ENCODE data around the gene TOMM20. TPM values are rescaled to one million over a fixed set of nuclear protein-coding genes. Genes with fewer than 3 reads are reported as not detected.

The TOMM20 gene
- total RNA-seq, 1 experiment from 2014 or later: 151 TPM

DNA sequence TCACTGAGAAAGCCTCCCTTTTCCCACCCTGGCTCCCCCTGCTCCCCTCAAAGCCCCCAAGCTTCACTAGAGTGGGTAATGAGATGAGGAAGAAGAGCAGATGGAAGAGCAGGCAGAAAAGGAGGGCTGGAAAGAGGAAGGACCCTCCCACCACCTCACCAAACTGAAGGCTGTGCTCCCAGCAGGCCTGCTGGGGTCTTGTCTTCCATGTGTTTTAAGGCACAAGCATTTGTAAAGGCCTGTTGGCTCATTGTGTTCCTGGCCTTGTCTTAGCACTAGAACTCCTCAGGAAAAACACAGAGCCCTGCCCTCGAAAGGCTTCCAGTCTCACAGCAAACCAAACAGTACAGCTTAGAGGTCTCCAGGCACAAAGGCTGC, 51.5 kb downstream of the TOMM20 start:
- peaks cover 43% of the 10 kb centered on the region for H3K36me3 Mint-ChIP-seq (ENCODE audit: insufficient read depth, unreplicated experiment)
- CTCF ChIA-PET: no interaction called here
- no peaks in the 10 kb centered on the region for H3K9me3 Mint-ChIP-seq (ENCODE audit: low read depth, unreplicated experiment)
- DNase-seq: no peak
- H3K4me3 Mint-ChIP-seq (ENCODE audit: low read depth, unreplicated experiment): no peak overlapping the region
- TF ChIP-seq, protein P1, sequence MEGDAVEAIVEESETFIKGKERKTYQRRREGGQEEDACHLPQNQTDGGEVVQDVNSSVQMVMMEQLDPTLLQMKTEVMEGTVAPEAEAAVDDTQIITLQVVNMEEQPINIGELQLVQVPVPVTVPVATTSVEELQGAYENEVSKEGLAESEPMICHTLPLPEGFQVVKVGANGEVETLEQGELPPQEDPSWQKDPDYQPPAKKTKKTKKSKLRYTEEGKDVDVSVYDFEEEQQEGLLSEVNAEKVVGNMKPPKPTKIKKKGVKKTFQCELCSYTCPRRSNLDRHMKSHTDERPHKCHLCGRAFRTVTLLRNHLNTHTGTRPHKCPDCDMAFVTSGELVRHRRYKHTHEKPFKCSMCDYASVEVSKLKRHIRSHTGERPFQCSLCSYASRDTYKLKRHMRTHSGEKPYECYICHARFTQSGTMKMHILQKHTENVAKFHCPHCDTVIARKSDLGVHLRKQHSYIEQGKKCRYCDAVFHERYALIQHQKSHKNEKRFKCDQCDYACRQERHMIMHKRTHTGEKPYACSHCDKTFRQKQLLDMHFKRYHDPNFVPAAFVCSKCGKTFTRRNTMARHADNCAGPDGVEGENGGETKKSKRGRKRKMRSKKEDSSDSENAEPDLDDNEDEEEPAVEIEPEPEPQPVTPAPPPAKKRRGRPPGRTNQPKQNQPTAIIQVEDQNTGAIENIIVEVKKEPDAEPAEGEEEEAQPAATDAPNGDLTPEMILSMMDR (IDR thresholded peaks at IDR 0.05; ENCODE audit: unreplicated experiment): no peak
- peaks cover 27% of the 10 kb centered on the region for H3K4me1 Mint-ChIP-seq (ENCODE audit: low read depth, unreplicated experiment)
- intact Hi-C loops (cut with micrococcal nuclease; ENCODE audit: unreplicated experiment): loop anchor here (5.0 kb wide), 1 partner anchor 210 kb away; no protein-coding TSS in a partner anchor
- H3K27ac Mint-ChIP-seq (ENCODE audit: unreplicated experiment): no peak overlapping the region
- no TSS peak for BruUV-seq (replicated peaks)
- H3K27me3 Mint-ChIP-seq (ENCODE audit: unreplicated experiment): no peaks in the 10 kb centered on the region

DNA sequence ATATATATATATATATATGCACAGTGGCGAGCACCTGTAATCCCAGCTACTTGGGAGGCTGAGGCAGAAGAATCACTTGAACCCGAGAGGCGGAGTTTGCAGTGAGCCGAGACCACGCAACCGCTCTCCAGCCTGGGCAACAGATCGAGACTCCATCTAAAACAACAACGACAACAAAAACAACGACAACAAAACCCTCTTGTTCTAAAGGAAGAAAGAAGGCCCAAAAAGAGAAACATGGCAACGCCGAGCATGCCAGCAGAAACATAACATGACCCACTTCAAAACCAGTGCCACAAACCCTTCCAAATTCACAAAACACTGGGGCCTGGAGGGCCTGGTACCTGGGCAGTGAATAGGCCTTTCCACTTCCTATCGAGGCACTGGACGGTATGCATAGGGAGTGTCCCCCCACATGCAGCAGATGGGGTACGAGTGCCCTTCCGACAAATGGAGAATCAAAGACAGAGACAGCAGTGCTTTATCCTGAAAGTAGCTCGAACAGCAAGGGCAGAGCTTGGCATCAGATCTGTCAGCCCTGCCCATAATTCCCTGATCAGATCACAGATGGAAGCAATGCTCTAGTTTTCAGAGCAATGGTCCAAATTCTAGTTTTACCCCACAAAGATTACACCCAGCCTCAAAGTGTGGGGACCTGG, 52.0 kb downstream of the TOMM20 start:
- Mint-ChIP-seq H3K27me3 (ENCODE audit: unreplicated experiment) (no peaks in the 10 kb centered on the region), H3K36me3 (ENCODE audit: insufficient read depth, unreplicated experiment) (peaks cover 46% of the 10 kb centered on the region), H3K4me1 (ENCODE audit: low read depth, unreplicated experiment) (peaks cover 32% of the 10 kb centered on the region), H3K9me3 (ENCODE audit: low read depth, unreplicated experiment) (no peaks in the 10 kb centered on the region), H3K27ac (ENCODE audit: unreplicated experiment) (peak overlapping the region; percentile 43), H3K4me3 (ENCODE audit: low read depth, unreplicated experiment) (no peak overlapping the region)
- CTCF ChIA-PET: no interaction called here
- DNase-seq: no peak
- intact Hi-C loops (cut with micrococcal nuclease; ENCODE audit: unreplicated experiment): loop anchor here (5.0 kb wide), 1 partner anchor 209 kb away; no protein-coding TSS in a partner anchor
- BruUV-seq (replicated peaks): no TSS peak
- TF ChIP-seq, protein P1 (IDR thresholded peaks at IDR 0.05; ENCODE audit: unreplicated experiment): no peak

DNA sequence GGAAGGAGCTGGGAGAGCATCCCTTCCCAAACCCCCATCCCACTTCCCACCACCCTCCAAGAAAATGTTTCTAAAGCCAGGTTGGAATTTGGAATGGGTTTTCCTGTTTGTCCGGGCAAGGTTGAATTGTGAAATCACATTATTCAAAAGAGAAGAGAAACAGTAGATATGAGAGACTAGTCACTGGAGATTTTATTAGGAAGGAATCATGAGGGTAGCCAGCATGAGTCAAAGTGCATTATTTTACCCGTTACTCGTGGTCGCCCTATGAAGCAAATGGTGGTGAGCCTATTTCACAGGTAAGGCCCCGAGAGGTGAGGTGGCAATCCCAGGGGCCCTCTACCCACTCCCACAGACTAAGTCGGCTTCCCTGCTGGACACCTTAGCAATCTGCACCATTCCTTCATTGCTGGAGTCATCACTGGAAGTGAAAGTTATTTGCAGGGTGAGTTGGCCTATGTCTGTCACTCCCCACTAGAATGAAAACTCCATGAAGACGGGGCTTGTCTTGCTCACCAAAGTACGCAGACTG, 52.8 kb downstream of the TOMM20 start:
- TF ChIP-seq, protein P1 (IDR thresholded peaks at IDR 0.05; ENCODE audit: unreplicated experiment): no peak
- peak overlapping the region; percentile 50 for H3K4me3 Mint-ChIP-seq (ENCODE audit: low read depth, unreplicated experiment)
- no peaks in the 10 kb centered on the region for H3K9me3 Mint-ChIP-seq (ENCODE audit: low read depth, unreplicated experiment)
- intact Hi-C loops (cut with micrococcal nuclease; ENCODE audit: unreplicated experiment): loop anchor here (5.0 kb wide), 1 partner anchor 209 kb away; no protein-coding TSS in a partner anchor
- H3K36me3 Mint-ChIP-seq (ENCODE audit: insufficient read depth, unreplicated experiment): peaks cover 41% of the 10 kb centered on the region
- H3K27ac Mint-ChIP-seq (ENCODE audit: unreplicated experiment): peak overlapping the region; percentile 98
- no TSS peak for BruUV-seq (replicated peaks)
- no peak for DNase-seq
- CTCF ChIA-PET: interaction anchor here (1.1 kb wide), 1 partner anchor 8 kb away, joined by 4 read pairs; no protein-coding TSS in a partner anchor
- H3K4me1 Mint-ChIP-seq (ENCODE audit: low read depth, unreplicated experiment): peaks cover 32% of the 10 kb centered on the region
- no peaks in the 10 kb centered on the region for H3K27me3 Mint-ChIP-seq (ENCODE audit: unreplicated experiment)

DNA sequence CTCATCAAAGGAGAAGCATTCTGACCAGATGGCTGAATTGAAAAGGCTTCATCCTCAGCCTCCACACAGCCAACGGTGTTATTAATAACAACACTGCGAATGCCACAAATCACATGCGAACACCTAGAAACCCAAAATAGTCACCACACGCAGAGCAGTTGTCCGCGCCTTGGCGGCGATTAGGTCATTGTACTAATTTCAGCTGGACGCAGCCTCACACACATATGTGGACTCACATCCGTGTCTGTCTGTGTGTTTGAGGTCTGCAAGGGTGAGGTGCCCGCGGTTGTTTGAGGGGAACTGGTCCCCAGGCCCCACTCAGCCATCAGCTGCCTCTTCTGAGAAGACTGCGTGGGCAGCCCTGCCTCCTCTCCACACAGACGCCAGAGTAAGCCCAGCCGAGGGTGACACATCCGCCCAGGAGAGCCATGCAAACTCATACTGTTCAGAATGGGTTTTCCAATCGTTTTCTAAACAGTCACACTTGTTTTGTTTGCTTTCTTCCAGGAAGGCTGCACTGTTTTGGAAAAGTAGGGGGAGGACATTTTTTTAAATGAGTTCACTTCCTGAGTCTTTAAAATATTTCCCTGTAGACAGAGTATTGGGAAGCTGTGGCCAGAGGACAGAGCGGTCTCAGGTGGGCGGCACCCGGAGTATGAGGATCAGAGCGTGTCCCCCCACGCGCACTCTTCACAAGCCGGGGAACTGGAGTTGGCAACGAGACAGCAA, 53.4 kb downstream of the TOMM20 start:
- no TSS peak for BruUV-seq (replicated peaks)
- Mint-ChIP-seq H3K27ac (ENCODE audit: unreplicated experiment) (peak overlapping the region; percentile 98), H3K4me1 (ENCODE audit: low read depth, unreplicated experiment) (peaks cover 37% of the 10 kb centered on the region), H3K4me3 (ENCODE audit: low read depth, unreplicated experiment) (peak overlapping the region; percentile 50), H3K36me3 (ENCODE audit: insufficient read depth, unreplicated experiment) (peaks cover 38% of the 10 kb centered on the region), H3K27me3 (ENCODE audit: unreplicated experiment) (no peaks in the 10 kb centered on the region), H3K9me3 (ENCODE audit: low read depth, unreplicated experiment) (no peaks in the 10 kb centered on the region)
- intact Hi-C loops (cut with micrococcal nuclease; ENCODE audit: unreplicated experiment): loop anchor here (5.0 kb wide), 1 partner anchor 208 kb away; no protein-coding TSS in a partner anchor
- CTCF ChIA-PET: interaction anchor here (0.6 to 1.1 kb wide), 2 partner anchors 9 to 448 kb away, joined by 3 to 4 read pairs; no protein-coding TSS in a partner anchor
- TF ChIP-seq, protein P1 (IDR thresholded peaks at IDR 0.05; ENCODE audit: unreplicated experiment): no peak
- DNase-seq: peak; percentile 73

All from Calu3 (cell line).